WI38 (cell line): ENCODE results near the gene USP54.
"Not testable (repeated sequence)": the region's sequence is repeated elsewhere in the genome, so short reads cannot be mapped to it uniquely, and the experiment has no call there.

Source experiments
- H3K4me3 ChIP-seq: 2 replicates; pipeline ENCODE4 v1.5.1; 2011; ENCODE audit warnings: low read depth, mild to moderate bottlenecking, control low read depth, low read length
- TF ChIP-seq, protein P1 (sequence below): IDR thresholded peaks from 2 replicates; pipeline ENCODE4 v1.5.1; 2012; ENCODE audit warnings: low read depth, mild to moderate bottlenecking, control low read depth, low read length

USP54 gene

GRCh38 chr10:73586583-73586984, 4.6 kb downstream of the USP54 start:
- TF ChIP-seq, protein P1, sequence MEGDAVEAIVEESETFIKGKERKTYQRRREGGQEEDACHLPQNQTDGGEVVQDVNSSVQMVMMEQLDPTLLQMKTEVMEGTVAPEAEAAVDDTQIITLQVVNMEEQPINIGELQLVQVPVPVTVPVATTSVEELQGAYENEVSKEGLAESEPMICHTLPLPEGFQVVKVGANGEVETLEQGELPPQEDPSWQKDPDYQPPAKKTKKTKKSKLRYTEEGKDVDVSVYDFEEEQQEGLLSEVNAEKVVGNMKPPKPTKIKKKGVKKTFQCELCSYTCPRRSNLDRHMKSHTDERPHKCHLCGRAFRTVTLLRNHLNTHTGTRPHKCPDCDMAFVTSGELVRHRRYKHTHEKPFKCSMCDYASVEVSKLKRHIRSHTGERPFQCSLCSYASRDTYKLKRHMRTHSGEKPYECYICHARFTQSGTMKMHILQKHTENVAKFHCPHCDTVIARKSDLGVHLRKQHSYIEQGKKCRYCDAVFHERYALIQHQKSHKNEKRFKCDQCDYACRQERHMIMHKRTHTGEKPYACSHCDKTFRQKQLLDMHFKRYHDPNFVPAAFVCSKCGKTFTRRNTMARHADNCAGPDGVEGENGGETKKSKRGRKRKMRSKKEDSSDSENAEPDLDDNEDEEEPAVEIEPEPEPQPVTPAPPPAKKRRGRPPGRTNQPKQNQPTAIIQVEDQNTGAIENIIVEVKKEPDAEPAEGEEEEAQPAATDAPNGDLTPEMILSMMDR, result no peak
- no peak overlapping the region for H3K4me3 ChIP-seq

DNA sequence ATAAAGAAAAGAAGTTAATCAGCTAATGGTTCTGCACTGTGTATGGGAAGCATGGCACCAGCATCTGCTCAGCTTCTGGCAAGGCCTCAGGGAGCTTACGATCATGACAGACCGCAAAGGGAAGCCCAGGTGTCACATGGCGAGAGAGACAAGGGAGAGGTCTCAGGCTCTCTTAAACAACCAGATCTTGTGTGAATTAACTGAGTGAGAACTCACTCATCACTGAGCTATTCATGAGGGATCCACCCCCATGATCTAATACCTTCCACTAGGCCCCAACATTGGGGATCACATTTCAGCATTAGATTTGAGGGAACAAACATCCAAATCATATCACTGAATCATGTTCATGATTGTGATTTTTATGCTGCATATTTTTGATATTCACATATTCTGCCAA, 5.8 kb downstream of the USP54 start:
- TF ChIP-seq, protein P1, result no peak
- H3K4me3 ChIP-seq, result no peak overlapping the region

GRCh38 chr10:73584737-73585136, 6.4 kb downstream of the USP54 start:
- TF ChIP-seq, protein P1, result no peak
- no peak overlapping the region for H3K4me3 ChIP-seq

DNA sequence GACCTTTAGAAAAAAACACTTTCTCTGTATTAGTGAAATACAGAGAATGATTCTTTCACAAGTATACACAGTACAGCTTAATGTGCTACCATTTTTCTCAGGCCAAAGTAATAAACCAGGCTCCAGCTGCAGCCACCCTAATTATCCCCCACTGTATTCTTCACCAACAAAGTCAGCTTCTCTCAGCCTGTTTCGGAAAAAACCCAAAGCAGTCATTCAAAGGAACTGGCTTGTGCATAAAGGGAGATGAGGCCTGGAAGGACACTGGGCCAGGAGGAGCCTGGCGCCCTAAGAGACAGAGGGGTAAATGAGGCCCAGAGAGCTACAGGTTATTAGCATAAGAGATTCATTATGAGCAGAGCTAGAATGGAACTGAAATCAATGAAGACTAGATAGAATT, 9.2 kb downstream of the USP54 start:
- H3K4me3 ChIP-seq, result no peak overlapping the region
- TF ChIP-seq, protein P1, result no peak

- H3K4me3 ChIP-seq, result not testable (repeated sequence)
Observed at GRCh38 chr10:73578927-73579326, 12.2 kb downstream of the USP54 start.

GRCh38 chr10:73577788-73578187, 13.4 kb downstream of the USP54 start:
- no peak overlapping the region for H3K4me3 ChIP-seq
- TF ChIP-seq, protein P1, result no peak

GRCh38 chr10:73576890-73577591, 14.1 kb downstream of the USP54 start:
- H3K4me3 ChIP-seq, result no peak overlapping the region
- TF ChIP-seq, protein P1, result no peak

- TF ChIP-seq, protein P1, result no peak
- no peak overlapping the region for H3K4me3 ChIP-seq
Observed at GRCh38 chr10:73576178-73576889, 14.8 kb downstream of the USP54 start.

GRCh38 chr10:73567025-73567424, 24.1 kb downstream of the USP54 start:
- H3K4me3 ChIP-seq, result not testable (repeated sequence)
